ENCODE data around the gene ZDHHC4. TPM values are rescaled to one million over a fixed set of nuclear protein-coding genes. Genes with fewer than 3 reads are reported as not detected.

Gene ZDHHC4
- total RNA-seq, 1 experiment from 2014 or later = 28.9 TPM

- ATAC-seq (no peak), DNase-seq (no peak)
- Histone ChIP-seq H3K4me2 (ENCODE audit: low read length) (no peak overlapping the region), H3K9me2 (replicated peaks; ENCODE audit: low read length) (no peaks in the 10 kb centered on the region), H3K9ac (ENCODE audit: low read length) (no peak overlapping the region), H3F3A (ENCODE audit: low read length, unreplicated experiment) (no peaks in the 10 kb centered on the region), H3K27ac (ENCODE audit: low read length) (no peak overlapping the region), H2AFZ (ENCODE audit: low read length) (no peak overlapping the region), H3K9me3 (ENCODE audit: low read length) (no peaks in the 10 kb centered on the region), H3K4me3 (ENCODE audit: low read length) (no peak overlapping the region), H3K4me1 (ENCODE audit: insufficient read depth, low read length) (no peaks in the 10 kb centered on the region), H3K36me3 (ENCODE audit: low read depth, low read length) (peaks cover 8% of the 10 kb centered on the region), H3K27me3 (ENCODE audit: low read length) (no peaks in the 10 kb centered on the region), H4K20me1 (ENCODE audit: low read length) (no peaks in the 10 kb centered on the region), H3K79me2 (ENCODE audit: low read length) (no peaks in the 10 kb centered on the region)
- ChIA-PET POLR2A (ENCODE audit: unreplicated experiment) (no interaction called here), CTCF (no interaction called here)
- BruUV-seq (replicated peaks) = no TSS peak
- TF ChIP-seq EZH2phosphoT487 (IDR thresholded peaks at IDR 0.05; ENCODE audit: borderline replicate concordance, low read length) = no peak
- no peak for TF ChIP-seq CTCF (conservative IDR thresholded peaks at IDR 0.05; ENCODE audit: low read depth, low read length)
- TF ChIP-seq EZH2 (IDR thresholded peaks at IDR 0.05; ENCODE audit: low read length, unreplicated experiment) = no peak
- intact Hi-C loops (cut with micrococcal nuclease) = no loop called here
Measured at GRCh38 chr7:6606866-6607583, 29.8 kb downstream of the ZDHHC4 start.

- ChIA-PET POLR2A (ENCODE audit: unreplicated experiment) (no interaction called here), CTCF (no interaction called here)
- TF ChIP-seq CTCF (conservative IDR thresholded peaks at IDR 0.05; ENCODE audit: low read depth, low read length) = no peak
- no peak for TF ChIP-seq EZH2 (IDR thresholded peaks at IDR 0.05; ENCODE audit: low read length, unreplicated experiment)
- no peak for TF ChIP-seq EZH2phosphoT487 (IDR thresholded peaks at IDR 0.05; ENCODE audit: borderline replicate concordance, low read length)
- Histone ChIP-seq H3K36me3 (ENCODE audit: low read depth, low read length) (peaks cover 1% of the 10 kb centered on the region), H3K27ac (ENCODE audit: low read length) (no peak overlapping the region), H3K9ac (ENCODE audit: low read length) (no peak overlapping the region), H3K79me2 (ENCODE audit: low read length) (no peaks in the 10 kb centered on the region), H3K4me2 (ENCODE audit: low read length) (no peak overlapping the region), H3K9me2 (replicated peaks; ENCODE audit: low read length) (no peaks in the 10 kb centered on the region), H4K20me1 (ENCODE audit: low read length) (no peaks in the 10 kb centered on the region), H3F3A (ENCODE audit: low read length, unreplicated experiment) (no peaks in the 10 kb centered on the region), H3K4me3 (ENCODE audit: low read length) (no peak overlapping the region), H3K4me1 (ENCODE audit: insufficient read depth, low read length) (no peaks in the 10 kb centered on the region), H2AFZ (ENCODE audit: low read length) (no peak overlapping the region), H3K9me3 (ENCODE audit: low read length) (no peaks in the 10 kb centered on the region), H3K27me3 (ENCODE audit: low read length) (no peaks in the 10 kb centered on the region)
- DNase-seq (no peak), ATAC-seq (no peak)
- intact Hi-C loops (cut with micrococcal nuclease) = no loop called here
- no TSS peak for BruUV-seq (replicated peaks)
Measured at GRCh38 chr7:6607651-6608051, 30.4 kb downstream of the ZDHHC4 start.

- Histone ChIP-seq H4K20me1 (ENCODE audit: low read length) (no peaks in the 10 kb centered on the region), H3K36me3 (ENCODE audit: low read depth, low read length) (no peaks in the 10 kb centered on the region)
- ATAC-seq = no peak
Measured at GRCh38 chr7:6608081-6608480, 30.8 kb downstream of the ZDHHC4 start.

More at GRCh38 chr7:6608081-6608480, 30.8 kb downstream of the ZDHHC4 start:
- no peak overlapping the region for H3K9ac ChIP-seq (ENCODE audit: low read length)
- no peaks in the 10 kb centered on the region for H3K9me2 ChIP-seq (replicated peaks; ENCODE audit: low read length)
- H3K9me3 ChIP-seq (ENCODE audit: low read length) = no peaks in the 10 kb centered on the region
- BruUV-seq (replicated peaks) = no TSS peak
- no peak overlapping the region for H3K4me2 ChIP-seq (ENCODE audit: low read length)
- TF ChIP-seq EZH2 (IDR thresholded peaks at IDR 0.05; ENCODE audit: low read length, unreplicated experiment) = no peak
- TF ChIP-seq EZH2phosphoT487 (IDR thresholded peaks at IDR 0.05; ENCODE audit: borderline replicate concordance, low read length) = no peak
- no peak for TF ChIP-seq CTCF (conservative IDR thresholded peaks at IDR 0.05; ENCODE audit: low read depth, low read length)
- no peaks in the 10 kb centered on the region for H3K4me1 ChIP-seq (ENCODE audit: insufficient read depth, low read length)
- CTCF ChIA-PET = no interaction called here
- no peak for DNase-seq
- intact Hi-C loops (cut with micrococcal nuclease) = no loop called here
- no peak overlapping the region for H3K4me3 ChIP-seq (ENCODE audit: low read length)
- H3K27ac ChIP-seq (ENCODE audit: low read length) = no peak overlapping the region
- H3K79me2 ChIP-seq (ENCODE audit: low read length) = no peaks in the 10 kb centered on the region
- no peak overlapping the region for H2AFZ ChIP-seq (ENCODE audit: low read length)
- POLR2A ChIA-PET (ENCODE audit: unreplicated experiment) = no interaction called here
- no peaks in the 10 kb centered on the region for H3F3A ChIP-seq (ENCODE audit: low read length, unreplicated experiment)
- no peaks in the 10 kb centered on the region for H3K27me3 ChIP-seq (ENCODE audit: low read length)
